ENCODE results near the gene RPS14.
"Not testable (repeated sequence)": the region's sequence is repeated elsewhere in the genome, so short reads cannot be mapped to it uniquely, and the experiment has no call there.

RPS14 gene

GRCh38 chr5:150443242-150444075 is 6.1 kb downstream of the RPS14 start:
- DNase-seq = no peak

GRCh38 chr5:150442699-150443080 is 6.8 kb downstream of the RPS14 start:
- no peak for DNase-seq

- no peak for DNase-seq
These were observed 7.5 kb downstream of the RPS14 start for GRCh38 chr5:150441813-150442698.

GRCh38 chr5:150440948-150441812 is 8.4 kb downstream of the RPS14 start:
- DNase-seq = no peak

GRCh38 chr5:150438873-150439546 is 10.5 kb downstream of the RPS14 start:
- no peak for DNase-seq

GRCh38 chr5:150436141-150436680 is 13.3 kb downstream of the RPS14 start:
- DNase-seq = peak; percentile 76

- no peak for DNase-seq
These were observed 15.1 kb downstream of the RPS14 start for GRCh38 chr5:150434464-150434863.

GRCh38 chr5:150431574-150431973 is 18.0 kb downstream of the RPS14 start:
- DNase-seq = no peak

GRCh38 chr5:150431048-150431447 is 18.5 kb downstream of the RPS14 start:
- no peak for DNase-seq

- no peak for DNase-seq
These were observed 20.1 kb downstream of the RPS14 start for GRCh38 chr5:150429410-150429873.

- no peak for DNase-seq
These were observed 20.6 kb downstream of the RPS14 start for GRCh38 chr5:150428978-150429377.

GRCh38 chr5:150428106-150428876 is 21.2 kb downstream of the RPS14 start:
- DNase-seq = no peak

GRCh38 chr5:150426165-150426564 is 23.4 kb downstream of the RPS14 start:
- DNase-seq = not testable (repeated sequence)

GRCh38 chr5:150422758-150423157 is 26.8 kb downstream of the RPS14 start:
- DNase-seq = no peak

GRCh38 chr5:150422075-150422474 is 27.5 kb downstream of the RPS14 start:
- DNase-seq = no peak

GRCh38 chr5:150419630-150420270 is 29.8 kb downstream of the RPS14 start:
- DNase-seq = no peak

- DNase-seq = not testable (repeated sequence)
These were observed 35.4 kb downstream of the RPS14 start for GRCh38 chr5:150413902-150414790.

- no peak for DNase-seq
These were observed 36.2 kb downstream of the RPS14 start for GRCh38 chr5:150413176-150413901.
